Neural cell (in vitro differentiated cells): ENCODE data around the gene MAML2. TPM values are rescaled to one million over a fixed set of nuclear protein-coding genes. Genes with fewer than 3 reads are reported as not detected.

Source experiments
- H2AFZ ChIP-seq: fragments of 200-600, 300-800 bp; sonication (generic), shearing (Covaris generic); 2 replicates; pipeline ENCODE4 v1.6.0; 2014; ENCODE audit warnings: low read depth, mild to moderate bottlenecking, antibody characterized with exemption, low read length, moderate library complexity
- H3F3A ChIP-seq: fragments of 200-600 bp; shearing (Covaris generic); 2 replicates; pipeline ENCODE4 v1.6.1; 2016; ENCODE audit warnings: mild to moderate bottlenecking, moderate library complexity, mixed read lengths, antibody characterized with exemption, low read length; ENCODE audit not compliant: insufficient read depth, poor library complexity, severe bottlenecking
- H3K27ac ChIP-seq: fragments of 200-600, 300-800 bp; sonication (generic), shearing (Covaris generic); 2 replicates; pipeline ENCODE4 v1.5.1; 2014; ENCODE audit warnings: mild to moderate bottlenecking, low read length, moderate library complexity
- H3K27me3 ChIP-seq: fragments of 300-800, 200-600 bp; sonication (generic), shearing (Covaris generic); 2 replicates; pipeline ENCODE4 v1.6.0; 2014; ENCODE audit warnings: mild to moderate bottlenecking, low read depth, low read length, moderate library complexity; ENCODE audit not compliant: insufficient read depth
- H3K36me3 ChIP-seq: fragments of 300-800, 200-600 bp; sonication (generic), shearing (Covaris generic); 2 replicates; pipeline ENCODE4 v1.5.1; 2014; ENCODE audit warnings: mild to moderate bottlenecking, antibody characterized with exemption, low read length, moderate library complexity; ENCODE audit not compliant: insufficient read depth
- H3K4me2 ChIP-seq: fragments of 300-800, 200-600 bp; sonication (generic), shearing (Covaris generic); 2 replicates; pipeline ENCODE4 v1.6.0; 2014; ENCODE audit warnings: mild to moderate bottlenecking, low read length
- H3K4me3 ChIP-seq: fragments of 300-800, 200-600 bp; sonication (generic), shearing (Covaris generic); 2 replicates; pipeline ENCODE4 v1.5.1; 2014; ENCODE audit warnings: mild to moderate bottlenecking, low read length, moderate library complexity
- H3K79me2 ChIP-seq: fragments of 200-600 bp; shearing (Covaris generic); replicated peaks from 2 replicates; pipeline ENCODE4 v1.6.0; 2014; ENCODE audit warnings: mild to moderate bottlenecking, low read length, moderate library complexity; ENCODE audit not compliant: insufficient read depth
- H3K9ac ChIP-seq: fragments of 300-800, 200-600 bp; sonication (generic), shearing (Covaris generic); 2 replicates; pipeline ENCODE4 v1.6.1; 2016; ENCODE audit warnings: mild to moderate bottlenecking, low read length, mixed read lengths
- H3K9me2 ChIP-seq: fragments of 200-600 bp; shearing (Covaris generic); 2 replicates; pipeline ENCODE4 v1.6.1; 2016; ENCODE audit warnings: mild to moderate bottlenecking, low read length, mixed read lengths; ENCODE audit not compliant: insufficient read depth
- H3K9me3 ChIP-seq: fragments of 200-600, 300-800 bp; sonication (generic), shearing (Covaris generic); 2 replicates; pipeline ENCODE4 v1.6.1; 2016; ENCODE audit warnings: mild to moderate bottlenecking, mixed run types, low read length, moderate library complexity, mixed read lengths
- H4K20me1 ChIP-seq: fragments of 200-600 bp; shearing (Covaris generic); 2 replicates; pipeline ENCODE4 v1.6.1; 2016; ENCODE audit warnings: mild to moderate bottlenecking, mixed run types; ENCODE audit not compliant: insufficient read depth
- EP300 ChIP-seq: fragments of 450-650 bp; conservative IDR thresholded peaks from 2 replicates; pipeline ENCODE4 v1.6.1; 2014; ENCODE audit warnings: antibody characterized with exemption, mild to moderate bottlenecking, moderate library complexity; ENCODE audit not compliant: poor library complexity, severe bottlenecking
- EZH2 ChIP-seq: fragments of 200-600, 300-800 bp; shearing (Covaris generic), sonication (generic); IDR thresholded peaks from 2 replicates; pipeline ENCODE4 v1.6.1; 2014; ENCODE audit warnings: antibody characterized with exemption, low read length, borderline replicate concordance, mild to moderate bottlenecking; ENCODE audit not compliant: insufficient read depth, poor library complexity, severe bottlenecking
- MXI1 ChIP-seq: fragments of 450-650 bp; conservative IDR thresholded peaks from 2 replicates; pipeline ENCODE4 v1.6.1; 2014; ENCODE audit warnings: antibody characterized with exemption, mild to moderate bottlenecking; ENCODE audit not compliant: poor library complexity, severe bottlenecking
- POLR2AphosphoS5 ChIP-seq: IDR thresholded peaks from 2 replicates; pipeline ENCODE4 v1.6.1; 2012
- RAD21 ChIP-seq: fragments of 450-650 bp; conservative IDR thresholded peaks from 2 replicates; pipeline ENCODE4 v1.6.1; 2014; ENCODE audit warnings: antibody characterized with exemption, mild to moderate bottlenecking, moderate library complexity
- SMC3 ChIP-seq: fragments of 450-650 bp; conservative IDR thresholded peaks from 2 replicates; pipeline ENCODE4 v1.6.1; 2014; ENCODE audit warnings: antibody characterized with exemption, mild to moderate bottlenecking, moderate library complexity; ENCODE audit not compliant: poor library complexity
- polyA plus RNA-seq: library from polyadenylated mRNA; depleted of rRNA; stranded (reverse); fragments of >200 nt; gene quantifications from 2 replicates; pipeline ENCODE4 v1.2.3, GENCODE V29; 2014
- TF ChIP-seq, protein P1 (sequence below): IDR thresholded peaks from 2 replicates; pipeline ENCODE4 v1.6.1; 2012; ENCODE audit warnings: borderline replicate concordance
- TF ChIP-seq, protein P2 (sequence below): fragments of 450-650 bp; IDR thresholded peaks from 2 replicates; pipeline ENCODE4 v1.5.1; 2014; ENCODE audit warnings: antibody characterized with exemption, mild to moderate bottlenecking, moderate library complexity; ENCODE audit not compliant: poor library complexity, severe bottlenecking

The MAML2 gene
- polyA plus RNA-seq, 1 donor from 2014 or later: 3.6 TPM

DNA sequence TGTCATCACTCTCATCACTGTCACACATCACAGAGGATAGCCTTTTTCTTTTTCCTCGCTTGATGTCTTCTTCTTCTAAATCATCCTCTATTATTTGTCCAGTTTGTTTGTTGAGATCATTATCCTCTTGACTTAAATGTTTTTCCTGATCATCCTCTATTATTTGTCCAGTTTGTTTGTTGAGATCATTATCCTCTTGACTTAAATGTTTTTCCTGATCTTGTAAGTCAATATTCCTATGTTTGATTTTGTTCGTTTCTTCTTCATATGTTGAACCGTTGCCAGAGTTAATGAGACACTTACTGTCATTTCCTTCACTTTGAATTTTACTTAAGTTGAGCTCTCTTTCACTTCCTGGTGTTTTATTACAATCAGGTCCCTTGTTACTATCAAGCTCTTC lies 41.2 kb upstream of the MAML2 start:
- H2AFZ ChIP-seq: no peak overlapping the region
- H3K9me2 ChIP-seq: no peaks in the 10 kb centered on the region
- H3K9ac ChIP-seq: no peak overlapping the region
- no peak overlapping the region for H3K4me2 ChIP-seq
- TF ChIP-seq MXI1: no peak
- TF ChIP-seq POLR2AphosphoS5: no peak
- TF ChIP-seq EZH2: no peak
- no peak for TF ChIP-seq SMC3
- TF ChIP-seq, protein P1, sequence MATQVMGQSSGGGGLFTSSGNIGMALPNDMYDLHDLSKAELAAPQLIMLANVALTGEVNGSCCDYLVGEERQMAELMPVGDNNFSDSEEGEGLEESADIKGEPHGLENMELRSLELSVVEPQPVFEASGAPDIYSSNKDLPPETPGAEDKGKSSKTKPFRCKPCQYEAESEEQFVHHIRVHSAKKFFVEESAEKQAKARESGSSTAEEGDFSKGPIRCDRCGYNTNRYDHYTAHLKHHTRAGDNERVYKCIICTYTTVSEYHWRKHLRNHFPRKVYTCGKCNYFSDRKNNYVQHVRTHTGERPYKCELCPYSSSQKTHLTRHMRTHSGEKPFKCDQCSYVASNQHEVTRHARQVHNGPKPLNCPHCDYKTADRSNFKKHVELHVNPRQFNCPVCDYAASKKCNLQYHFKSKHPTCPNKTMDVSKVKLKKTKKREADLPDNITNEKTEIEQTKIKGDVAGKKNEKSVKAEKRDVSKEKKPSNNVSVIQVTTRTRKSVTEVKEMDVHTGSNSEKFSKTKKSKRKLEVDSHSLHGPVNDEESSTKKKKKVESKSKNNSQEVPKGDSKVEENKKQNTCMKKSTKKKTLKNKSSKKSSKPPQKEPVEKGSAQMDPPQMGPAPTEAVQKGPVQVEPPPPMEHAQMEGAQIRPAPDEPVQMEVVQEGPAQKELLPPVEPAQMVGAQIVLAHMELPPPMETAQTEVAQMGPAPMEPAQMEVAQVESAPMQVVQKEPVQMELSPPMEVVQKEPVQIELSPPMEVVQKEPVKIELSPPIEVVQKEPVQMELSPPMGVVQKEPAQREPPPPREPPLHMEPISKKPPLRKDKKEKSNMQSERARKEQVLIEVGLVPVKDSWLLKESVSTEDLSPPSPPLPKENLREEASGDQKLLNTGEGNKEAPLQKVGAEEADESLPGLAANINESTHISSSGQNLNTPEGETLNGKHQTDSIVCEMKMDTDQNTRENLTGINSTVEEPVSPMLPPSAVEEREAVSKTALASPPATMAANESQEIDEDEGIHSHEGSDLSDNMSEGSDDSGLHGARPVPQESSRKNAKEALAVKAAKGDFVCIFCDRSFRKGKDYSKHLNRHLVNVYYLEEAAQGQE: no peak
- peaks cover 7% of the 10 kb centered on the region for H3K36me3 ChIP-seq
- no peaks in the 10 kb centered on the region for H4K20me1 ChIP-seq
- H3K9me3 ChIP-seq: no peaks in the 10 kb centered on the region
- H3F3A ChIP-seq: no peaks in the 10 kb centered on the region
- no peak overlapping the region for H3K27ac ChIP-seq
- peaks cover 32% of the 10 kb centered on the region for H3K79me2 ChIP-seq
- no peaks in the 10 kb centered on the region for H3K27me3 ChIP-seq
- H3K4me3 ChIP-seq: no peak overlapping the region

DNA sequence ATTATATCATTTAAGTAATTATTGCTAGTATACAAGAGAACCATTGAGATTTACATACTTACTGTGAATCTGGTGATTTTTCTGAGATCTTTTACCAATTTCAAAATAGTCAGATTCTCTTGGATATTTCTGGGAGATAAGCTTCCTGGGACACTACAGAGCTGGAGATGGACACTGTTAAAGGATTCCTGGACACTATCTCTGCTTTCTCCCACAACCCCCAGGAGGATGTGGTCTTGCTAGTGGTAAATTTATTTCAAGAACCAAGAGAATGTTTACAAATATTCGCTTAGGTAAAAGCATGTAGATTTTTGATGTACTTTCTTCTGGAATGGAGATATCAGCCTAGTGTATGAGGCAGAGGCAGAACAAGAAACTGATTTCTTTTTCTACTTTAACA lies 33.8 kb upstream of the MAML2 start:
- Histone ChIP-seq H3K79me2 (no peaks in the 10 kb centered on the region), H3K9ac (no peak overlapping the region), H3K4me2 (no peak overlapping the region)

DNA sequence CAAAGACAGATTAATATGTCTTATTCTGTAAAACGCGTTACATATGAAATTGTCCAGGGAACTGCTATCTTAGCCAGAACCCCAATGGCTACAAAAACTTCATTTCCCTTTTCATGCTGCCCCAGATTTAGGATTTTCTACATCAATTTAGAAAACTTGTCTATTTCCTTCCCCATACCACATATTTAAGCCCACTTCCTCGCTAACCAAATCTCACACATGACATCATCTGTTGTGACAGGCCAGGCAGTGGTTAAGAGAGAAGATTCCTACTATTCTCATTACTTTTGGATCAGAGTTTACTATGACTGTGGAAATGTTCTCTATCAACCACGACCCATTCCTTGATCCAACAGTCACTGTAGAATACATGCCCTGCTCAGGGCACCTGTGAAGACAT lies 30.8 kb upstream of the MAML2 start:
- TF ChIP-seq MXI1: no peak
- no peak for TF ChIP-seq POLR2AphosphoS5
- TF ChIP-seq RAD21: no peak
- TF ChIP-seq, protein P2, sequence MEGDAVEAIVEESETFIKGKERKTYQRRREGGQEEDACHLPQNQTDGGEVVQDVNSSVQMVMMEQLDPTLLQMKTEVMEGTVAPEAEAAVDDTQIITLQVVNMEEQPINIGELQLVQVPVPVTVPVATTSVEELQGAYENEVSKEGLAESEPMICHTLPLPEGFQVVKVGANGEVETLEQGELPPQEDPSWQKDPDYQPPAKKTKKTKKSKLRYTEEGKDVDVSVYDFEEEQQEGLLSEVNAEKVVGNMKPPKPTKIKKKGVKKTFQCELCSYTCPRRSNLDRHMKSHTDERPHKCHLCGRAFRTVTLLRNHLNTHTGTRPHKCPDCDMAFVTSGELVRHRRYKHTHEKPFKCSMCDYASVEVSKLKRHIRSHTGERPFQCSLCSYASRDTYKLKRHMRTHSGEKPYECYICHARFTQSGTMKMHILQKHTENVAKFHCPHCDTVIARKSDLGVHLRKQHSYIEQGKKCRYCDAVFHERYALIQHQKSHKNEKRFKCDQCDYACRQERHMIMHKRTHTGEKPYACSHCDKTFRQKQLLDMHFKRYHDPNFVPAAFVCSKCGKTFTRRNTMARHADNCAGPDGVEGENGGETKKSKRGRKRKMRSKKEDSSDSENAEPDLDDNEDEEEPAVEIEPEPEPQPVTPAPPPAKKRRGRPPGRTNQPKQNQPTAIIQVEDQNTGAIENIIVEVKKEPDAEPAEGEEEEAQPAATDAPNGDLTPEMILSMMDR: no peak
- TF ChIP-seq, protein P1: no peak

More for the DNA sequence above, 33.8 kb upstream of the MAML2 start:
- peaks cover 13% of the 10 kb centered on the region for H3K36me3 ChIP-seq
- H2AFZ ChIP-seq: no peak overlapping the region
- H3K9me2 ChIP-seq: no peaks in the 10 kb centered on the region
- TF ChIP-seq MXI1 (no peak), POLR2AphosphoS5 (no peak), EP300 (no peak)
- no peaks in the 10 kb centered on the region for H3K27me3 ChIP-seq
- H4K20me1 ChIP-seq: no peaks in the 10 kb centered on the region
- H3K4me3 ChIP-seq: no peak overlapping the region
- no peak overlapping the region for H3K27ac ChIP-seq
- no peaks in the 10 kb centered on the region for H3F3A ChIP-seq
- H3K9me3 ChIP-seq: no peaks in the 10 kb centered on the region

More for the DNA sequence above, 30.8 kb upstream of the MAML2 start:
- Histone ChIP-seq H3K27ac (no peak overlapping the region), H3K9me3 (no peaks in the 10 kb centered on the region), H2AFZ (no peak overlapping the region), H3K36me3 (peaks cover 12% of the 10 kb centered on the region), H4K20me1 (no peaks in the 10 kb centered on the region), H3K4me2 (no peak overlapping the region), H3K4me3 (no peak overlapping the region), H3K79me2 (no peaks in the 10 kb centered on the region), H3K9me2 (no peaks in the 10 kb centered on the region), H3K27me3 (no peaks in the 10 kb centered on the region), H3F3A (no peaks in the 10 kb centered on the region), H3K9ac (no peak overlapping the region)
